ENCODE measurements around the gene RNU4-1.

The RNU4-1 gene

GRCh38 chr12:120321382-120322202 is 28.6 kb upstream of the RNU4-1 start:
- H3K36me3 ChIP-seq (ENCODE audit: insufficient read depth, low read length) = no peaks in the 10 kb centered on the region
- H3K27me3 ChIP-seq (ENCODE audit: insufficient read depth, low read length) = no peaks in the 10 kb centered on the region
- H3K79me2 ChIP-seq (ENCODE audit: insufficient read depth, low read length) = no peaks in the 10 kb centered on the region
- TF ChIP-seq EZH2 (IDR thresholded peaks at IDR 0.05; ENCODE audit: borderline replicate concordance, low read length) (no peak), CTCF (IDR thresholded peaks at IDR 0.05; ENCODE audit: low read length) (no peak)
- H3K27ac ChIP-seq (ENCODE audit: low read depth, low read length, poor library complexity, severe bottlenecking) = no peak overlapping the region
- no peak overlapping the region for H2AFZ ChIP-seq (ENCODE audit: low read length)
- H3K9me3 ChIP-seq (ENCODE audit: low read length) = no peaks in the 10 kb centered on the region
- no peak overlapping the region for H3K9ac ChIP-seq (ENCODE audit: low read length)
- no peaks in the 10 kb centered on the region for H3F3A ChIP-seq (ENCODE audit: insufficient read depth, low read length)
- no peak overlapping the region for H3K4me2 ChIP-seq (ENCODE audit: low read length)
- no peak overlapping the region for H3K4me3 ChIP-seq (ENCODE audit: low read depth, low read length, poor library complexity, severe bottlenecking)
- no peaks in the 10 kb centered on the region for H4K20me1 ChIP-seq (ENCODE audit: insufficient read depth, low read length)
- H3K9me2 ChIP-seq (ENCODE audit: low read depth, low read length) = no peaks in the 10 kb centered on the region
- H3K4me1 ChIP-seq (ENCODE audit: insufficient read depth, low read length, severe bottlenecking) = peaks cover 18% of the 10 kb centered on the region

GRCh38 chr12:120317224-120318105 is 24.4 kb upstream of the RNU4-1 start:
- Histone ChIP-seq H3K4me2 (ENCODE audit: low read length) (peak overlapping the region; percentile 74), H3K79me2 (ENCODE audit: insufficient read depth, low read length) (no peaks in the 10 kb centered on the region), H3K9ac (ENCODE audit: low read length) (peak overlapping the region; percentile 72), H3K4me1 (ENCODE audit: insufficient read depth, low read length, severe bottlenecking) (peaks cover 13% of the 10 kb centered on the region), H3F3A (ENCODE audit: insufficient read depth, low read length) (no peaks in the 10 kb centered on the region), H3K27ac (ENCODE audit: low read depth, low read length, poor library complexity, severe bottlenecking) (no peak overlapping the region), H4K20me1 (ENCODE audit: insufficient read depth, low read length) (no peaks in the 10 kb centered on the region), H3K36me3 (ENCODE audit: insufficient read depth, low read length) (no peaks in the 10 kb centered on the region), H2AFZ (ENCODE audit: low read length) (peak overlapping the region; percentile 89), H3K9me2 (ENCODE audit: low read depth, low read length) (no peaks in the 10 kb centered on the region), H3K4me3 (ENCODE audit: low read depth, low read length, poor library complexity, severe bottlenecking) (peak overlapping the region; percentile 69), H3K9me3 (ENCODE audit: low read length) (no peaks in the 10 kb centered on the region), H3K27me3 (ENCODE audit: insufficient read depth, low read length) (no peaks in the 10 kb centered on the region)
- TF ChIP-seq CTCF (IDR thresholded peaks at IDR 0.05; ENCODE audit: low read length) (peak; percentile 49), EZH2 (IDR thresholded peaks at IDR 0.05; ENCODE audit: borderline replicate concordance, low read length) (no peak)

GRCh38 chr12:120316798-120317223 is 23.8 kb upstream of the RNU4-1 start:
- Histone ChIP-seq H3K4me3 (ENCODE audit: low read depth, low read length, poor library complexity, severe bottlenecking) (peak overlapping the region; percentile 69), H3K27me3 (ENCODE audit: insufficient read depth, low read length) (no peaks in the 10 kb centered on the region), H3K27ac (ENCODE audit: low read depth, low read length, poor library complexity, severe bottlenecking) (no peak overlapping the region), H2AFZ (ENCODE audit: low read length) (no peak overlapping the region), H3K4me1 (ENCODE audit: insufficient read depth, low read length, severe bottlenecking) (peaks cover 13% of the 10 kb centered on the region), H4K20me1 (ENCODE audit: insufficient read depth, low read length) (no peaks in the 10 kb centered on the region), H3K79me2 (ENCODE audit: insufficient read depth, low read length) (no peaks in the 10 kb centered on the region), H3K9me2 (ENCODE audit: low read depth, low read length) (no peaks in the 10 kb centered on the region), H3K9me3 (ENCODE audit: low read length) (no peaks in the 10 kb centered on the region), H3K4me2 (ENCODE audit: low read length) (peak overlapping the region; percentile 74), H3K9ac (ENCODE audit: low read length) (peak overlapping the region; percentile 72), H3K36me3 (ENCODE audit: insufficient read depth, low read length) (no peaks in the 10 kb centered on the region), H3F3A (ENCODE audit: insufficient read depth, low read length) (no peaks in the 10 kb centered on the region)
- TF ChIP-seq CTCF (IDR thresholded peaks at IDR 0.05; ENCODE audit: low read length) = no peak
- TF ChIP-seq EZH2 (IDR thresholded peaks at IDR 0.05; ENCODE audit: borderline replicate concordance, low read length) = no peak
